CD14-positive monocyte (primary cell): ENCODE results near the gene ABHD16A. TPM values are rescaled to one million over a fixed set of nuclear protein-coding genes. Genes with fewer than 3 reads are reported as not detected.

Experiments used
- DNase-seq, 3 donors: peaks; one replicate each; pipeline ENCODE4 v3.0.0-alpha.2; 2011 to 2022
- H2AFZ ChIP-seq: 2 replicates; pipeline ENCODE4 v1.6.0; 2012; ENCODE audit warnings: mild to moderate bottlenecking, low read depth, low read length, inconsistent platforms; ENCODE audit not compliant: insufficient read depth, poor library complexity, severe bottlenecking
- H3K27ac ChIP-seq, 2 donors: 1 replicate in 1 of 2; 2 replicates in 1 of 2; pipeline ENCODE4 v1.5.1; 2012 to 2013; ENCODE audit warnings: low read length in 2 of 2, control low read depth in 1 of 2, inconsistent platforms in 1 of 2, low read depth in 1 of 2, mild to moderate bottlenecking in 1 of 2
- H3K27me3 ChIP-seq, 2 donors: one replicate each; pipeline versions ENCODE4 v1.6.0 to v1.6.1; 2011 to 2013; ENCODE audit warnings: low read length in 2 of 2; ENCODE audit not compliant: control insufficient read depth in 2 of 2, insufficient read depth in 2 of 2
- H3K36me3 ChIP-seq, 2 donors: replicated peaks in 1 of 2; 1 replicate in 1 of 2; 2 replicates in 1 of 2; pipeline versions ENCODE4 v1.5.1 to v1.6.1; 2012 to 2013; ENCODE audit warnings: low read length in 2 of 2, control low read depth in 1 of 2, inconsistent platforms in 1 of 2, mild to moderate bottlenecking in 1 of 2; ENCODE audit not compliant: insufficient read depth in 2 of 2, control insufficient read depth in 1 of 2
- H3K4me1 ChIP-seq, 2 donors: 1 replicate in 1 of 2; 2 replicates in 1 of 2; pipeline versions ENCODE4 v1.5.1 to v1.6.1; 2012 to 2013; ENCODE audit warnings: low read length in 2 of 2, control low read depth in 1 of 2, inconsistent platforms in 1 of 2, mild to moderate bottlenecking in 1 of 2, moderate library complexity in 1 of 2; ENCODE audit not compliant: insufficient read depth in 2 of 2, control insufficient read depth in 1 of 2
- H3K4me2 ChIP-seq: replicated peaks from 2 replicates; pipeline ENCODE3; 2012; ENCODE audit warnings: low read length, moderate library complexity, mild to moderate bottlenecking; ENCODE audit not compliant: poor library complexity, severe bottlenecking; ENCODE audit errors: extremely low read depth
- H3K4me3 ChIP-seq, 3 experiments: fragments of 200-600 bp in 1 of 3; sonication (generic) in 1 of 3; replicated peaks in 1 of 3; 1 replicate in 2 of 3; 2 replicates in 1 of 3; pipeline ENCODE4 v1.5.1; 2011 to 2013; ENCODE audit warnings: low read length in 3 of 3, mild to moderate bottlenecking in 3 of 3, control low read depth in 2 of 3, low read depth in 2 of 3, inconsistent platforms in 1 of 3, moderate library complexity in 1 of 3
- H3K79me2 ChIP-seq: 2 replicates; pipeline ENCODE4 v1.6.0; 2012; ENCODE audit warnings: mild to moderate bottlenecking, control low read depth, inconsistent platforms, low read length, moderate library complexity; ENCODE audit not compliant: insufficient read depth
- H3K9ac ChIP-seq: 2 replicates; pipeline ENCODE4 v1.6.0; 2017; ENCODE audit warnings: low read length, mild to moderate bottlenecking; ENCODE audit not compliant: insufficient read depth, poor library complexity, severe bottlenecking
- H3K9me3 ChIP-seq, 2 donors: replicated peaks in 1 of 2; 1 replicate in 1 of 2; 2 replicates in 1 of 2; pipeline versions ENCODE4 v1.5.1 to v1.6.1; 2012 to 2013; ENCODE audit warnings: low read length in 2 of 2, control low read depth in 1 of 2; ENCODE audit not compliant: control insufficient read depth in 1 of 2, insufficient read depth in 1 of 2
- H4K20me1 ChIP-seq: 2 replicates; pipeline ENCODE4 v1.6.0; 2012; ENCODE audit warnings: mild to moderate bottlenecking, low read length, control low read depth, moderate library complexity; ENCODE audit not compliant: insufficient read depth
- H3K27ac Mint-ChIP-seq, 7 donors: one replicate each; pipeline ENCODE4 v1.8.0; 2020; ENCODE audit warnings: mild to moderate bottlenecking in 7 of 7, mixed read lengths in 7 of 7, moderate library complexity in 6 of 7, inconsistent platforms in 2 of 7
- H3K27me3 Mint-ChIP-seq, 3 donors: one replicate each; pipeline ENCODE4 v1.8.0; 2021 to 2022; ENCODE audit warnings: low read depth in 3 of 3, mild to moderate bottlenecking in 3 of 3, mixed read lengths in 3 of 3, moderate library complexity in 3 of 3, inconsistent platforms in 1 of 3
- H3K36me3 Mint-ChIP-seq, 2 donors: one replicate each; pipeline ENCODE4 v1.8.0; 2020; ENCODE audit warnings: mixed read lengths in 2 of 2, inconsistent platforms in 1 of 2, mild to moderate bottlenecking in 1 of 2
- H3K4me1 Mint-ChIP-seq: one replicate; pipeline ENCODE4 v1.8.0; 2020; ENCODE audit warnings: mild to moderate bottlenecking, mixed read lengths
- H3K4me3 Mint-ChIP-seq, 2 donors: one replicate each; pipeline ENCODE4 v1.8.0; 2020; ENCODE audit warnings: mild to moderate bottlenecking in 2 of 2, mixed read lengths in 2 of 2, moderate library complexity in 1 of 2
- H3K9me3 Mint-ChIP-seq, 7 donors: one replicate each; pipeline ENCODE4 v1.8.0; 2020 to 2022; ENCODE audit warnings: mixed read lengths in 7 of 7, mild to moderate bottlenecking in 6 of 7, moderate library complexity in 6 of 7, inconsistent platforms in 2 of 7
- CTCF ChIP-seq: fragments of 200-600 bp; IDR thresholded peaks from one replicate; pipeline ENCODE4 v1.8.0; 2022; ENCODE audit warnings: antibody characterized with exemption, mild to moderate bottlenecking
- WGBS: methylation state at CpG from one replicate; pipeline ENCODE4 v1.1.5; 2013; ENCODE audit warnings: missing lambda C conversion rate; ENCODE audit not compliant: insufficient coverage; 5-methylcytosine and 5-hydroxymethylcytosine counted together
- intact Hi-C, 2 donors: fragments of 100-400 bp; cut with micrococcal nuclease; formaldehyde crosslinking; loops; one replicate each; pipeline versions ENCODE4 v1.15.0 to v1.15.1; 2023
- polyA plus RNA-seq, 3 donors: library from polyadenylated mRNA; depleted of rRNA in 1 of 3; unstranded in 2 of 3; stranded (reverse) in 1 of 3; fragments of 300-500 nt in 2 of 3; fragments of >200 nt in 1 of 3; fragmentation: Illumina TruSeq in 2 of 3; gene quantifications; 1 replicate in 2 of 3; 2 replicates in 1 of 3; pipeline ENCODE4 v1.2.3, GENCODE V29; 2012 to 2021

ABHD16A gene
- polyA plus RNA-seq, 3 donors: 53.0 to 122 (median 56.0) TPM

- Histone ChIP-seq H3K4me2 (no peak within 1 kb of the TSS), H2AFZ (no peak within 1 kb of the TSS), H3K27ac (no peak within 1 kb of the TSS), H3K9ac (no peak within 1 kb of the TSS), H3K36me3 (no peaks in the 10 kb centered on the region), H3K27me3 (no peaks in the 10 kb centered on the region), H4K20me1 (no peaks in the 10 kb centered on the region), H3K4me3 (no peak within 1 kb of the TSS), H3K4me1 (peaks cover 30 to 32% of the 10 kb centered on the region in 2 donors), H3K79me2 (peaks cover 1% of the 10 kb centered on the region), H3K9me3 (no peaks in the 10 kb centered on the region)
- Mint-ChIP-seq H3K4me1 (peaks cover 41% of the 10 kb centered on the region), H3K36me3 (peaks cover 26 to 30% of the 10 kb centered on the region in 2 donors), H3K27ac (peak within 1 kb of the TSS in 2 of 7 donors; percentile 2 to 5), H3K4me3 (peak within 1 kb of the TSS in 1 of 2 donors; percentile 40), H3K9me3 (peaks cover 0 to 3% (median 0%) of the 10 kb centered on the region in 7 donors), H3K27me3 (peaks cover 5 to 19% (median 13%) of the 10 kb centered on the region in 3 donors)
- intact Hi-C loops: loop anchor here in 1 of 2 donors (10.0 kb wide), 1 partner anchor 111 kb away; no protein-coding TSS in a partner anchor
- 43% methylated on average over 36 of the region's 46 CpGs for WGBS
- TF ChIP-seq CTCF: no peak
- no peak for DNase-seq
Observed at GRCh38 chr6:31723245-31723979, 20.3 kb upstream of the ABHD16A start, which contains the start of gene MPIG6B. MPIG6B (plus strand) TSS chr6:31723373; CDS start chr6:31723384, 11 bp downstream.

GRCh38 chr6:31722173-31722572 is 19.0 kb upstream of the ABHD16A start:
- intact Hi-C loops: loop anchor here in 1 of 2 donors (10.0 kb wide), 1 partner anchor 113 kb away; no protein-coding TSS in a partner anchor
- Histone ChIP-seq H3K4me3 (no peak overlapping the region), H2AFZ (no peak overlapping the region), H3K9me3 (no peaks in the 10 kb centered on the region), H3K27ac (no peak overlapping the region), H3K79me2 (no peaks in the 10 kb centered on the region), H3K4me1 (peaks cover 18 to 20% of the 10 kb centered on the region in 2 donors), H3K4me2 (no peak overlapping the region), H3K27me3 (no peaks in the 10 kb centered on the region), H3K36me3 (no peaks in the 10 kb centered on the region), H4K20me1 (no peaks in the 10 kb centered on the region), H3K9ac (no peak overlapping the region)
- H3K4me1 Mint-ChIP-seq: peaks cover 30% of the 10 kb centered on the region
- DNase-seq: no peak
- H3K9me3 Mint-ChIP-seq: peaks cover 0 to 3% (median 0%) of the 10 kb centered on the region in 7 donors
- WGBS: 93% methylated on average over 2 of the region's 3 CpGs
- H3K36me3 Mint-ChIP-seq: peaks cover 25 to 30% of the 10 kb centered on the region in 2 donors
- peaks cover 8 to 19% (median 13%) of the 10 kb centered on the region in 3 donors for H3K27me3 Mint-ChIP-seq
- no peak for TF ChIP-seq CTCF
- H3K27ac Mint-ChIP-seq: no peak overlapping the region
- H3K4me3 Mint-ChIP-seq: no peak overlapping the region
